ENCODE measurements around the gene KLHL30.

The KLHL30 gene

GRCh38 chr2:238128534-238129001, 9.9 kb upstream of the KLHL30 start:
- TF ChIP-seq POLR2A (IDR thresholded peaks at IDR 0.05; ENCODE audit: low read length): no peak
- no peak for TF ChIP-seq GATA1 (IDR thresholded peaks at IDR 0.05; ENCODE audit: low read depth, low read length)
- DNase-seq: no peak

- TF ChIP-seq GATA1 (IDR thresholded peaks at IDR 0.05; ENCODE audit: low read depth, low read length) (no peak), POLR2A (IDR thresholded peaks at IDR 0.05; ENCODE audit: low read length) (no peak)
- DNase-seq: no peak
Measured at GRCh38 chr2:238129166-238130010, 9.1 kb upstream of the KLHL30 start.

- no peak for DNase-seq
- TF ChIP-seq GATA1 (IDR thresholded peaks at IDR 0.05; ENCODE audit: low read depth, low read length) (no peak), POLR2A (IDR thresholded peaks at IDR 0.05; ENCODE audit: low read length) (no peak)
Measured at GRCh38 chr2:238130111-238130695, 8.3 kb upstream of the KLHL30 start.

GRCh38 chr2:238130696-238131628, 7.5 kb upstream of the KLHL30 start:
- no peak for DNase-seq
- TF ChIP-seq GATA1 (IDR thresholded peaks at IDR 0.05; ENCODE audit: low read depth, low read length) (no peak), POLR2A (IDR thresholded peaks at IDR 0.05; ENCODE audit: low read length) (no peak)

- TF ChIP-seq GATA1 (IDR thresholded peaks at IDR 0.05; ENCODE audit: low read depth, low read length): no peak
- no peak for DNase-seq
Measured at GRCh38 chr2:238131761-238132462, 6.6 kb upstream of the KLHL30 start.

GRCh38 chr2:238132463-238133450, 5.7 kb upstream of the KLHL30 start:
- DNase-seq: no peak

GRCh38 chr2:238133499-238134392, 4.7 kb upstream of the KLHL30 start:
- DNase-seq: no peak
- TF ChIP-seq GATA1 (IDR thresholded peaks at IDR 0.05; ENCODE audit: low read depth, low read length) (no peak), POLR2A (IDR thresholded peaks at IDR 0.05; ENCODE audit: low read length) (no peak)

More at GRCh38 chr2:238132463-238133450, 5.7 kb upstream of the KLHL30 start:
- TF ChIP-seq GATA1 (IDR thresholded peaks at IDR 0.05; ENCODE audit: low read depth, low read length) (no peak), POLR2A (IDR thresholded peaks at IDR 0.05; ENCODE audit: low read length) (no peak)

- TF ChIP-seq POLR2A (IDR thresholded peaks at IDR 0.05; ENCODE audit: low read length): no peak
- no peak for DNase-seq
Measured at GRCh38 chr2:238134393-238134785, 4.1 kb upstream of the KLHL30 start.

- TF ChIP-seq GATA1 (IDR thresholded peaks at IDR 0.05; ENCODE audit: low read depth, low read length) (no peak), POLR2A (IDR thresholded peaks at IDR 0.05; ENCODE audit: low read length) (no peak)
- no peak for DNase-seq
Measured at GRCh38 chr2:238135601-238136150, 2.8 kb upstream of the KLHL30 start.

- no peak for DNase-seq
- TF ChIP-seq POLR2A (IDR thresholded peaks at IDR 0.05; ENCODE audit: low read length) (no peak), GATA1 (IDR thresholded peaks at IDR 0.05; ENCODE audit: low read depth, low read length) (no peak)
Measured at GRCh38 chr2:238136820-238137537, 1.5 kb upstream of the KLHL30 start.

- DNase-seq: no peak
- TF ChIP-seq POLR2A (IDR thresholded peaks at IDR 0.05; ENCODE audit: low read length) (no peak), GATA1 (IDR thresholded peaks at IDR 0.05; ENCODE audit: low read depth, low read length) (no peak)
Measured at GRCh38 chr2:238137885-238138284, 583 bp upstream of the KLHL30 start.
